HepG2 (cell line): ENCODE data around the gene SLC38A3. TPM values are rescaled to one million over a fixed set of nuclear protein-coding genes. Genes with fewer than 3 reads are reported as not detected.

Source experiments
- ATF2 ChIP-seq: sonication (generic); formaldehyde crosslinking; IDR thresholded peaks from 2 replicates; pipeline ENCODE4 v1.4.0; 2020; ENCODE audit warnings: missing genetic modification reagents
- ATF7-NPFF ChIP-seq: sonication (generic); formaldehyde crosslinking; IDR thresholded peaks from 2 replicates; pipeline ENCODE4 v1.8.1; 2023; ENCODE audit warnings: mild to moderate bottlenecking, low read depth, missing genetic modification reagents, moderate library complexity
- DRAP1 ChIP-seq: IDR thresholded peaks from 2 replicates; pipeline ENCODE4 v1.6.1; 2016; ENCODE audit warnings: missing genetic modification reagents, missing compliant biosample characterization
- FOXK1 ChIP-seq: sonication (generic); formaldehyde crosslinking; IDR thresholded peaks from 2 replicates; pipeline ENCODE4 v1.4.0; 2020; ENCODE audit warnings: low read depth, missing genetic modification reagents, borderline replicate concordance
- MYC ChIP-seq: sonication (generic); formaldehyde crosslinking; IDR thresholded peaks from 2 replicates; pipeline ENCODE4 v1.9.0; 2021; ENCODE audit warnings: missing genetic modification reagents, borderline replicate concordance
- NR2F2 ChIP-seq: IDR thresholded peaks from 2 replicates; pipeline ENCODE4 v1.6.1; 2012; ENCODE audit warnings: low read depth, inconsistent platforms, borderline replicate concordance
- POLR2G ChIP-seq: fragments of 200-400 bp; formaldehyde crosslinking; IDR thresholded peaks from 2 replicates; pipeline ENCODE4 v1.6.1; 2018; ENCODE audit warnings: mild to moderate bottlenecking, low read depth, low read length, moderate library complexity
- RXRB ChIP-seq: IDR thresholded peaks from 2 replicates; pipeline ENCODE4 v1.6.1; 2016; ENCODE audit warnings: borderline replicate concordance, missing genetic modification reagents, missing compliant biosample characterization
- TBL1XR1 ChIP-seq: fragments of 150-350 bp; IDR thresholded peaks from 2 replicates; pipeline ENCODE4 v1.6.1; 2014; ENCODE audit warnings: borderline replicate concordance, low read length; ENCODE audit not compliant: partially characterized antibody
- TBX2 ChIP-seq: sonication (generic); formaldehyde crosslinking; IDR thresholded peaks from 2 replicates; pipeline ENCODE4 v1.5.0; 2020; ENCODE audit warnings: missing genetic modification reagents, mild to moderate bottlenecking, borderline replicate concordance
- TFAP4 ChIP-seq: sonication (generic); IDR thresholded peaks from 2 replicates; pipeline ENCODE4 v1.6.1; 2016; ENCODE audit warnings: low read depth, borderline replicate concordance
- U2AF1 ChIP-seq: fragments of 200-400 bp; formaldehyde crosslinking; optimal IDR thresholded peaks from 2 replicates; pipeline ENCODE3; 2017; ENCODE audit warnings: mild to moderate bottlenecking, low read depth, low read length
- ZMYM3 ChIP-seq: sonication (generic); formaldehyde crosslinking; IDR thresholded peaks from 2 replicates; pipeline ENCODE4 v1.5.1; 2020; ENCODE audit warnings: mild to moderate bottlenecking, missing genetic modification reagents
- ZNF253 ChIP-seq: sonication (generic); formaldehyde crosslinking; IDR thresholded peaks from 2 replicates; pipeline ENCODE4 v1.8.0; 2022; ENCODE audit warnings: mild to moderate bottlenecking, missing genetic modification reagents, borderline replicate concordance
- ZNF318 ChIP-seq: sonication (generic); formaldehyde crosslinking; IDR thresholded peaks from 2 replicates; pipeline ENCODE4 v1.4.0; 2020; ENCODE audit warnings: mild to moderate bottlenecking, missing genetic modification reagents
- ZNF788 ChIP-seq: sonication (generic); formaldehyde crosslinking; IDR thresholded peaks from 2 replicates; pipeline ENCODE4 v1.5.0; 2020; ENCODE audit warnings: mild to moderate bottlenecking, missing genetic modification reagents, borderline replicate concordance
- polyA plus RNA-seq, 8 experiments: library from polyadenylated mRNA; depleted of rRNA in 3 of 8; stranded (reverse) in 7 of 8; unstranded in 1 of 8; fragments of >200 nt; fragmentation: Illumina TruSeq in 4 of 8; extraction: Trizol in 4 of 8; gene quantifications; 2 replicates each; pipeline versions ENCODE4 v1.2.1 to v1.2.3, GENCODE V29; 2011 to 2016; ENCODE audit warnings: low read depth in 4 of 8, missing spikeins in 1 of 8, mixed read lengths in 1 of 8; ENCODE audit not compliant: insufficient read depth in 1 of 8
- total RNA-seq, 5 experiments: library from RNA; depleted of rRNA; stranded (reverse); fragments of >200 nt; fragmentation: Illumina TruSeq; extraction: Trizol; gene quantifications; 2 replicates each; pipeline ENCODE4 v1.2.3, GENCODE V29; 2016; ENCODE audit warnings: low read depth in 1 of 5

Gene SLC38A3
- total and polyA plus RNA-seq, 2 of the 13 experiments (the other 11 are each of a cell fraction or from before 2014, with no cell fraction given), result 29.8 to 164 TPM

GRCh38 chr3:50167069-50167840 lies 37.8 kb upstream of the SLC38A3 start (continued):
- peak; percentile 41; the same call in 1 of the 2 replicates for TF ChIP-seq RXRB
- TF ChIP-seq TFAP4, result peak; percentile 90
- TF ChIP-seq ZNF253 (CRISPR knock-in tag), result no peak
- TF ChIP-seq ZMYM3 (CRISPR knock-in tag), result no peak
- no peak for TF ChIP-seq TBL1XR1
- TF ChIP-seq NR2F2, result peak; percentile 45; the same call in 1 of the 2 replicates
- peak; percentile 27; the same call in 1 of the 2 replicates for TF ChIP-seq FOXK1
- TF ChIP-seq POLR2G, result 0 out of 2 replicates have a peak, but pooled peaks have one; percentile 25
- 0 out of 2 replicates have a peak, but pooled peaks have one; percentile 50 for TF ChIP-seq ATF7-NPFF (CRISPR knock-in tag)
- TF ChIP-seq ATF2 (CRISPR knock-in tag), result 0 out of 2 replicates have a peak, but pooled peaks have one; percentile 8
- TF ChIP-seq ZNF318 (CRISPR knock-in tag), result no peak
- peak; percentile 26; the same call in 1 of the 2 replicates for TF ChIP-seq TBX2
- TF ChIP-seq U2AF1, result no peak
- TF ChIP-seq MYC (CRISPR knock-in tag), result no peak
- no peak for TF ChIP-seq DRAP1 (CRISPR knock-in tag)
- TF ChIP-seq ZNF788 (CRISPR knock-in tag), result peak; percentile 69; the same call in 1 of the 2 replicates
